Activated CD8-positive, alpha-beta memory T cell treated with anti-CD3 and anti-CD28 coated beads for 4 hours (primary cell): Measurements from ENCODE around the gene OGDHL.
"Not testable (repeated sequence)": the region's sequence is repeated elsewhere in the genome, so short reads cannot be mapped to it uniquely, and the experiment has no call there.

Source experiments
- DNase-seq, 2 donors: peaks; one replicate each; pipeline ENCODE4 v3.0.0-alpha.2; 2020; ENCODE audit warnings: low read depth in 2 of 2

Gene OGDHL

GRCh38 chr10:49740346-49741107, 21.6 kb downstream of the OGDHL start:
- no peak for DNase-seq

DNA sequence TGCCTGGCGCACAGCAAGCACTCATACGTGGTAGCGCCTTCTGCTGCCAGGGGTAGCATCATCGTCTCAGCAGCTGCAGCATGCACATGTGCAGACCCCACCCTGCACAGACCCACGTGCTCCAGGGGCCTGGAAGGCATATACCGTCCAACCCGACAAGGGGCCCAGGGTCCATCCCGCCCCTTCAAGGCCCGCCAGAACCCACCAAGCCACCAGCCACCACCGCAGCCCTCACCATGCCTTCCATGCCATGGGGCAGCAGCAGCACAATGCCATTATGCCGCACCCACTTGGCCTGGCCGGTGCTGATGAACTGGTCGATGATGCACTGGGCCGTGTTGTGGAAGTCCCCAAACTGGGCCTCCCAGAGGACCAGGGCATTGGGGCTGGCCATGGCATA, 22.7 kb downstream of the OGDHL start:
- DNase-seq: no peak

DNA sequence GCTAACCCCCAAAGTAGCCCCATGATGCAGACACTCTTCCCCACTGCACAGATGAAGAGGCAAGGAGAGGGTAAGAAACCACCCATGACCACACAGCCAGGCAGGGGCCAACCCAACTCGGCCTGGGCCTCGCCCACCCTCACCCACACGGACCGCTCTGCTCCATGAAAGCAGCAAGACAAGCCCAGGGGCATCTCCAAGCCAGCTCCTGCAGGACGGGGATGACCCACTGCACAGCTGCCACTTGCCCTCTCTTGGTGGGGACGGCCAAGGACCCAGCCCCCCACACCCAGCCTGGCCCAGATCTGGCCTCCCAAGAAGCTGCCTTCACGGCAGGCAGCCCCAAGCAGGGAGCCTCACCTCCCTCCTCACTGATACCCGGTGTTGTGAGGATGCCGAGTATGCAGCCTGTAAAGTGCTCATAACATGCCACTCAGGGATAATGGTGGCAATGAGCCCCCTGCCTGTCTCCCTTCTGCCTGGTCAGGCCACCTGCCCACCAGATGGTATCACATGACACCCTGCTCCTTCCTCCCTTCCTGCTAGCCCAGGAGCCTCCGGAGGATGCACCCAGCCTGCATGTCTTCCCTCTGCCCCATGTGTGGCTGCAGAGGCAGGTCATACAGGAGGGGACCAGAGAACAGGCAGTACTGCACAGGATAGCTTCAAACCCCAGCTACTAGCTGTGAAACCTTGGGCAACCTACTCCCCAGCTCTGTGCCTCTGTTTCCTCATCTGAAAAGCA, 23.3 kb downstream of the OGDHL start:
- no peak for DNase-seq

- DNase-seq: no peak
Measured at GRCh38 chr10:49737474-49738201, 24.5 kb downstream of the OGDHL start.

DNA sequence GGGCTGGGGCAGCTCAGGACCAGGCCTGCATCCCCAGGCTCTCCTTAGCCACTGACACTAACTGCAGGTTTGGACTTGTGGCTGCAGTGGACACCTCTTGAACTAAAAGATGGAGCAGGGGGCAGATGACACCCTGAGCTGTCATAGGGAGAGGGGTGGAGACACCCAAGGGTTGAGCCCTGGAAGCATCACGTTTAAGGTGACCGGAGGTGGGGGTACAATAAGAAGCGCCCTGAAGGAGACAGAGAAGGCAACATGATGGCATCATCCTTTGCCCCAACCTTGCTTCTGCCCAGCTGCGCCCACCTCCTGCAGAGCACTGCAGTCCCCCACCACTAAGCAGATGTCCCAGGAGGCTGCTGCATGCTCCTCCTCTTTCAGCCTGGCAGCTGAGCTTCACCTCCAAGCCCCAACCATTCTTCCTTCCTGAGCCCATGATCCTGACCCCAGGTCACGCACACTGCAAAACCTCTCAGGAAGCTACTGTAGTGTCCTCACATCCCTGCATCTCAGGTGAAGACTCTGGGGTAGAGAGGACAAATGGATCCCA, 25.5 kb downstream of the OGDHL start:
- no peak for DNase-seq

DNA sequence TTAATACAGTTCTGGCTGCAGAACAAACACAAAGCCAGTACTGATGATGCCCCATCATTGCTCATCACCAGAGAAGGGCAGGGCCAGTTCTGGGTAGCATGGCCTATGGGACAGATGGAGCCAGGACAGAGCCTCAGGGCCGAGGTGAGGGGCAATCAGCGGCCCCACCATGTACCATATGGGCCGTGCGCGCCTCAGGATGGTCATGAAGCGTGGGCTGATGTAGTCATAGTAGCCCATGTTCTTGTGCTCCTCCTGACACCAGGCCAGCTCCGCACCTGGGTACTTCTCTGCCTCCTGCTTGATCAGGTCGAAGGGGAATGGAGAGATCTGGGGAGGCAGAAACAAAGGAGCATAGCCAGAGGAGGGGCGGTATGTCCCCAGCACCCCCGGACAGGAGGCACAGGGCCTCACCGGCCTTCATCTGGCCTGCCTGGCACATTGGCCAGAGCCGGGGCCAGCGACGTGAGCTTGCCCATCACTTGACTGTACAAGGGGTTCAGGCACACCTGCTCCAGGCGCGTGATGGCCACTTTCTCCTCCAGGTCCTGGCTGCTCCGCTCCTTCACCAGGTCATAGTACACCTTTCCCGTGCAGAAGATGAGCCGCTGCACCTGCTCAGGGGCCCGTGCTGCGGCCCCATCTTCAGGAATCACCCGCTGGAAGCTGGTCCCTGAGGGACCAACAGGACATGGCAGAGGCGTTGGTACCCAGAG, 26.1 kb downstream of the OGDHL start:
- no peak for DNase-seq

DNA sequence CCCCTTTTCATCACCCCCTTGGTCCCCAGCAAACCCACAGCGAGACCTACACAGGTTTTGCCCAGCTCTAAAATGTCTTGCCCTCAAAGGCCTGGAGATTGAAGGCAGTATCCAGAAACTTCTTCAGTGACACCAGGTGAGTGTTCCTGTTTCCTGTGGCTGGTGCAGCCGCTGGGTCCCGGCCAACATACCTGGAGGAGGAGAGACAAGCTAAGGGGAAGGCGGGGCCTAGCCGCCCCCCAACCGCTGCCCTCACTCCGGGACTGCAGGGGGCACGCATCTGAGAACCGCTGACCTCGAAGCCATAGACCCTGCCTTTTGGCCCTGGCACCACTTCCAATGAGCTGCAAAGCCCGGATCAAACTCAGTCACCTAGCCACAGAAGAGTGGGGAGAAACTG, 27.0 kb downstream of the OGDHL start:
- no peak for DNase-seq

- no peak for DNase-seq
Measured at GRCh38 chr10:49734676-49735075, 27.4 kb downstream of the OGDHL start.

DNA sequence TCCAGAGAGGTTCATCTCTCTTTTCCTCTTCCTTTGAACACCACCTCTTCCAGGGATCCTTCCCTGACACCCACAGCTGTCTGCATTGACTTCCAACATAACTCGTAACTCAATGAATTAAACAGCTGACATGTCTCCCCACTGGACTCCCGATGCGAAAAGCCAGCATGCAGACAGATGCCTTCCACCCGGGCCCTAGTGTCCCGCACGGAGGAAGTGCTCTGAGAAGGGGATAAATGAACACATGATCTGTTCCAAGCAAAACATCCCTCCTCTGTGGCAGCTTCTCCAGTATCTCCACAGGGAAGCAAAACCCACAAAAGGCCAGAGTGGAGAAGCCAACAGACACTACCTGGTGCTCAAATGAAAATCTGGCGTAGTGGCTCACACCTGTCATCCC, 28.3 kb downstream of the OGDHL start:
- no peak for DNase-seq

- DNase-seq: no peak
Measured at GRCh38 chr10:49726593-49726992, 35.5 kb downstream of the OGDHL start.

DNA sequence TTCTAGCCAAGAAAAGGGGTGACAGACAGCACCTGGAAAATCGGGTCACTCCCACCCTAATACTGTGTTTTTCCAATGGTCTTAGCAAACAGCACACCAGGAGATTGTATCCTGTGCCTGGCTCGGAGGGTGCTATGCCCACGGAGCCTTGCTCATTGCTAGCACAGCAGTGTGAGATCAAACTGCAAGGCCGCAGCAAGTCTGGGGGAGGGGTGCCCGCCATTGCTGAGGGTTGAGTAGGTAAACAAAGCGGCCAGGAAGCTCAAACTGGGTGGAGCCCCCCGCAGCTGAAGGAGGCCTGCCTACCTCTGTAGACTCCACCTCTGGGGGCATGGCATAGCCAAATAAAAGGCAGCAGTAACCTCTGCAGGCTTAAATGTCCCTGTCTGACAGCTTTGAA, 47.0 kb downstream of the OGDHL start:
- not testable (repeated sequence) for DNase-seq

GRCh38 chr10:49713266-49713665, 48.9 kb downstream of the OGDHL start:
- DNase-seq: no peak

- DNase-seq: no peak
Measured at GRCh38 chr10:49711481-49711880, 50.6 kb downstream of the OGDHL start.

DNA sequence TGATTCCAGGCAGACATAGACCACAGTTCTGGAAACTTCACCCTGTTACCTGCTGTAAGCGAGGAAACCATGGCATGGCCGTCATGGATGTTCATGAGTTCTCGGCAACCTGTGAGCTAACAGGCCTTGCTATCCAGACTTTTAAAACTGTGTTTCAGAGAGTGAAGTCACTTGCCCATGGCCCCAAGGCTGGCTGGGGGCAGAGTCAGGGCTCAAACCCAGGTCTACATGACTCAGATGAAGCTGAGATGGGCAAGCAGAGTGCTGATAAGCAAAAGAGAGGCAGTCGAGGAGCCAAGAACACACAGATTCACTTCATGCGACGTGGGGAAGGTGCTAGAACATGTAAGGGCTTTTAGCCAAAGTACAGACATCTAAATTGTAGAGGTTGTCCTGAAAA, 51.2 kb downstream of the OGDHL start:
- DNase-seq: no peak

DNA sequence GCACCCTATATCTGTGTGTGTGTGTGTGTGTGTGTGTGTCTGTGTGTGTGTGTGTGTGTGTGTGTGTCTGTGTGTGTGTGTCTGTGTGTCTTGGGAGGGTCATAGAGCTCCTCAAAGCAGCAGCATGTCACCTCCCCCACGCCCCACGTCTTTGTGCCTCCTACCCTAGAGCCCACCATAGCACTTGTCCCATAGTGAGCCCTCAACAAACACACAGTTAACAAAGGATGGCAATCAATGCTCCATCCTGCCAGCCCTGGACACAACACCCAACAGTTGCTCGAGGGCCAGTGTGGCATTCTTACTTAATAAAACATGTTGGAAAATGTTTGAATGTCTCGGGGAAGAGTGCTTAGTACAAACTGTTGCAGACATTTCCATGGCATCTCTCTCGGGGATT, 52.2 kb downstream of the OGDHL start:
- no peak for DNase-seq

- no peak for DNase-seq
Measured at GRCh38 chr10:49707585-49707984, 54.5 kb downstream of the OGDHL start.

DNA sequence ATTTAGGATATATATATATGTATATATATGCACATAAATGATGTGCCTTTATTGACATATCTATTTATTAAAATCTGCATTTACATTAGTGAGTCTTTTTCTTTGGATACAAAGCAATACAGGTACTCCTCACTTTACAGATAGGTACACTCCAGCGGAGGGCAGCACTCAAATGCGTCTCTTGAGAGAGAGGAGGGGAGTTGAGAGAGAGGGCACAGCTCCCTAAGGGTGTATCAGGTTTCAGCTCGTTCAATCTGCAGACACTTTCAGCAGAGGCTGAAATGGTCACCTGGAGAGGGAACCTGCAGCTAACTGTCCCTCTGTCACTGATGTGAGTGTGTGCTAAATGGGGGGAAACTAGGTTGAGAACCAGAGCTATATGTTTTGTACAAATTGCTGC, 61.1 kb downstream of the OGDHL start:
- DNase-seq: no peak

- DNase-seq: no peak
Measured at GRCh38 chr10:49700211-49700610, 61.9 kb downstream of the OGDHL start.

DNA sequence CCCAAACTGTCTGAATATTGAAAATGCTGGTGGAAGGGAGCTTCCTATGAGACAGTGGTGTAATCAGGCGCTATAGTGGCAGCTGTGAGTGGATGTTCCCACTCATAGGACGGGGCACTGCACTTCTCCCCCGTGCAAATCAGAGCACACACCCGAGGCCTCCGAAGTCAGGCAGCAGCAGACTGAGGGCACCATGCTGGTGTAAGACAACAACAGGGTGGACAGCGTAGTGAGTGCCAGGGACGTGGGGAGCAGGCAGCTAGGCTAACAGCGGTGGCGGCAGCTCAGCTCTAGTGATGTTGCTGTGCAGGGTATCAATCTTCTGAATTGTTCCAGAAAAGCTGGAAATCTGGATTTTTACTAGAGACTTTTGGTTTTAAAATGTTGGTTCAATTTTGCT, 63.4 kb downstream of the OGDHL start:
- DNase-seq: no peak

GRCh38 chr10:49696311-49696710, 65.8 kb downstream of the OGDHL start:
- DNase-seq: no peak

DNA sequence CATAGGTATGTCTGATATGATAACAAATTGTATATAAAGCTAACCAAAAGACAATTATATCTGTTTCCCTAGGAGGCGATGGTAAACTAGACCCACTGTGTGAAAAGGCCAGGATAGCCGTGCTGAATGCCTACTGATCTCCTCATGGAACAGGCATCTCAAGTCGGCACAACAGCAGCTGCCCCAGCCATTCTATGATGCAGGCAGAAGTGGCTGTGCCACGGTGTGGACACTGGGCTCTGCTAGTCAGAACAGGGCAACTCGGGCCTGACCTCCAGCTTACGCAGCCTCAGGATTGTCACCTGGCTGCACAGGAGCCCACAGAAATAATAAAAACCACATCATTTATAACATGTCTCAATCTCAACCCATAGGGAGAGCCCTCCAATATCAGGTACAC, 67.7 kb downstream of the OGDHL start:
- DNase-seq: no peak

GRCh38 chr10:49691588-49691987, 70.5 kb downstream of the OGDHL start:
- DNase-seq: no peak
